ENCODE results near the gene CD276. TPM values are rescaled to one million over a fixed set of nuclear protein-coding genes. Genes with fewer than 3 reads are reported as not detected.

The CD276 gene
- total RNA-seq, 2 experiments from 2014 or later: not detected

DNA sequence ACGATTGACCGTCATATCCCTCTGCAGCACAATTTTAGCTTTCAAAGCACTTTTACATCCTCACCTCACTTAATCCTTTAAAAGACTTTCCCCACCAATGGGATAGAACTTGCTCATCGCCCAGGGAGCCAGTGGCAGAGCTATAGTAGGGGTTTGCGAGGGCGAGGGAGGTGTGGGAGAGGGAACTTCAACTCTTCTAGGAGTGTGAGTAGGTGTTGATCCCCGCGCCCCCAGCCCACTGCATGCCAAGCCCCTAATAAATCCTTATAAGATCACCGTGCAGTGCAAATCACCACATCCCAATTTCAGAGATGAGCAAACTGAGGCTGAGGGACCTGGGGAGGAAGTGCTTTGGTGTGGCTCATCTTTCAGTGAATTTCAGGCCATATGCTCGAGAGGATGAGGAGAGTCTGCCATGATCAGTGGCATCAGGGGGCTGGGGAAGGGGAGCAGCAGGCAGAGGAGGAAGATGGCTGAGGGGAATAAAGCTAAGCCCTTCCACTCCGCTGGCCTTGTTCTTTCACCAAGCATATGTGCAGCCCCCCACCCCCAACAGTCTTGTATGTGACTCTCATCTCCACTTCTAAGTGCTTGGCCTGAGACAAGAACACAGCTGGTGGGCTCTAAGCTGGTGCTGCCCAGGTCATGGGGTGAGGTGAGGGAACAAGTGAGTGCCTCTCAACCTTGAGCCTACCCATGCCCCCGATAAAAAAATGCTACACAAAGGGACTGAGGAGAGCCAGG lies 63.8 kb downstream of the CD276 start:
- Histone ChIP-seq H3K9me2 (ENCODE audit: insufficient read depth, low read length) (no peaks in the 10 kb centered on the region), H4K20me1 (ENCODE audit: insufficient read depth, low read length) (no peaks in the 10 kb centered on the region), H3K36me3 (ENCODE audit: insufficient read depth, low read length) (no peaks in the 10 kb centered on the region), H3K27ac (ENCODE audit: low read depth, low read length, poor library complexity, severe bottlenecking) (no peak overlapping the region), H2AFZ (ENCODE audit: low read length) (no peak overlapping the region), H3K79me2 (ENCODE audit: insufficient read depth, low read depth, low read length) (no peaks in the 10 kb centered on the region), H3K9me3 (ENCODE audit: low read length) (no peaks in the 10 kb centered on the region), H3K4me3 (ENCODE audit: low read depth, low read length, poor library complexity, severe bottlenecking) (no peak overlapping the region), H3K4me2 (ENCODE audit: low read length) (no peak overlapping the region), H3K4me1 (ENCODE audit: insufficient read depth, low read length, poor library complexity, severe bottlenecking) (no peaks in the 10 kb centered on the region)
- POLR2A ChIA-PET: no interaction called here
- intact Hi-C loops (cut with micrococcal nuclease; ENCODE audit: unreplicated experiment): no loop called here
- BruUV-seq (replicated peaks): no TSS peak
- no peak for DNase-seq (ENCODE audit: low spot score)
- CTCF ChIA-PET (ENCODE audit: unreplicated experiment): no interaction called here
- TF ChIP-seq, protein P1, sequence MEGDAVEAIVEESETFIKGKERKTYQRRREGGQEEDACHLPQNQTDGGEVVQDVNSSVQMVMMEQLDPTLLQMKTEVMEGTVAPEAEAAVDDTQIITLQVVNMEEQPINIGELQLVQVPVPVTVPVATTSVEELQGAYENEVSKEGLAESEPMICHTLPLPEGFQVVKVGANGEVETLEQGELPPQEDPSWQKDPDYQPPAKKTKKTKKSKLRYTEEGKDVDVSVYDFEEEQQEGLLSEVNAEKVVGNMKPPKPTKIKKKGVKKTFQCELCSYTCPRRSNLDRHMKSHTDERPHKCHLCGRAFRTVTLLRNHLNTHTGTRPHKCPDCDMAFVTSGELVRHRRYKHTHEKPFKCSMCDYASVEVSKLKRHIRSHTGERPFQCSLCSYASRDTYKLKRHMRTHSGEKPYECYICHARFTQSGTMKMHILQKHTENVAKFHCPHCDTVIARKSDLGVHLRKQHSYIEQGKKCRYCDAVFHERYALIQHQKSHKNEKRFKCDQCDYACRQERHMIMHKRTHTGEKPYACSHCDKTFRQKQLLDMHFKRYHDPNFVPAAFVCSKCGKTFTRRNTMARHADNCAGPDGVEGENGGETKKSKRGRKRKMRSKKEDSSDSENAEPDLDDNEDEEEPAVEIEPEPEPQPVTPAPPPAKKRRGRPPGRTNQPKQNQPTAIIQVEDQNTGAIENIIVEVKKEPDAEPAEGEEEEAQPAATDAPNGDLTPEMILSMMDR (conservative IDR thresholded peaks at IDR 0.05; ENCODE audit: low read length): no peak
- TF ChIP-seq EZH2phosphoT487 (IDR thresholded peaks at IDR 0.05; ENCODE audit: borderline replicate concordance, low read depth, low read length): no peak

DNA sequence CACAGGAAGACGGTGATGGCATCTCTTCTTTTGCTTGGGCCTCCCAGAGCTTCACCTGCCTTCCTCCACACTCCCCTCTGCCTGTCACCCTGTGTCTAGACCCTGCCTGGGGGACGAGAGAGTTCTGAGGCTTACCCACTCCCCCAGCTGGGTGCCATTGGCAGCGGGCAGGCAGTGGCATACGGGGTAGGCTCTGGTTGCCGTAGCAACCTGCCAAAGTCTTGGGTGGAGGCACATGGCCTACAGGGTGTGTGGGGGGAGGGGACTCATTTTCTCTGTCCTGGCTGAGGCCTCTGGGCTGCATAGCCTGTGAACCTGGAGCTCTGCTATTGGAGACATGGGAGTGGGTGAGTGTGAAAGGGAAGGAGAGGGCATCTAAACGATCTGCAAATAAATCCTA lies 64.5 kb downstream of the CD276 start:
- no peaks in the 10 kb centered on the region for H3K79me2 ChIP-seq (ENCODE audit: insufficient read depth, low read depth, low read length)
- DNase-seq (ENCODE audit: low spot score): no peak
- H3K9me3 ChIP-seq (ENCODE audit: low read length): no peaks in the 10 kb centered on the region
- H4K20me1 ChIP-seq (ENCODE audit: insufficient read depth, low read length): no peaks in the 10 kb centered on the region
- H3K4me1 ChIP-seq (ENCODE audit: insufficient read depth, low read length, poor library complexity, severe bottlenecking): no peaks in the 10 kb centered on the region
- ChIA-PET POLR2A (no interaction called here), CTCF (ENCODE audit: unreplicated experiment) (no interaction called here)
- H3K36me3 ChIP-seq (ENCODE audit: insufficient read depth, low read length): no peaks in the 10 kb centered on the region
- no peaks in the 10 kb centered on the region for H3K9me2 ChIP-seq (ENCODE audit: insufficient read depth, low read length)
- no peak for TF ChIP-seq EZH2phosphoT487 (IDR thresholded peaks at IDR 0.05; ENCODE audit: borderline replicate concordance, low read depth, low read length)
- TF ChIP-seq, protein P1 (conservative IDR thresholded peaks at IDR 0.05; ENCODE audit: low read length): no peak
- H3K4me2 ChIP-seq (ENCODE audit: low read length): no peak overlapping the region
- no peak overlapping the region for H3K4me3 ChIP-seq (ENCODE audit: low read depth, low read length, poor library complexity, severe bottlenecking)
- BruUV-seq (replicated peaks): no TSS peak
- intact Hi-C loops (cut with micrococcal nuclease; ENCODE audit: unreplicated experiment): no loop called here
- no peak overlapping the region for H2AFZ ChIP-seq (ENCODE audit: low read length)
- no peak overlapping the region for H3K27ac ChIP-seq (ENCODE audit: low read depth, low read length, poor library complexity, severe bottlenecking)

DNA sequence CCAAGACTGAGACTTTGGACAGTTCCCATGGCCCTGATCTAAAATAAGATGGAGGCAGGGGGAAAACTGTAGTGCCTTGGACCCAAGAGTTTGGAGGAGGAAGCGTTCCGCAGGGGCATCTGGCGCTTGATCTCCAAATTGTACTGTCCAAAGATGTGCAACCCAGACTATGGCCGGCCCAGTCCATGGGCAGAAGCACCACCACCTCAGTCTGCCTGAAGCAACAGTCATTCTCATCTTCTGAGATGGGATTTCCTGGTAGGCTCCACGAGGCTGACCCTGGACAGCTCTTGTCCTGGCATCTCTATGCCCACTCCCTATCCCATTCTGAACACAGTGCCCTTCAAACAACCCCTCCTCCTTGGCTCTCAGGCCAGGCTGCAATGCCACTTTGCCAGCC lies 65.3 kb downstream of the CD276 start:
- POLR2A ChIA-PET: no interaction called here
- CTCF ChIA-PET (ENCODE audit: unreplicated experiment): no interaction called here
- TF ChIP-seq, protein P1 (conservative IDR thresholded peaks at IDR 0.05; ENCODE audit: low read length): no peak
- TF ChIP-seq EZH2phosphoT487 (IDR thresholded peaks at IDR 0.05; ENCODE audit: borderline replicate concordance, low read depth, low read length): no peak
- Histone ChIP-seq H3K4me1 (ENCODE audit: insufficient read depth, low read length, poor library complexity, severe bottlenecking) (no peaks in the 10 kb centered on the region), H3K4me2 (ENCODE audit: low read length) (no peak overlapping the region), H3K9me3 (ENCODE audit: low read length) (no peaks in the 10 kb centered on the region), H3K27ac (ENCODE audit: low read depth, low read length, poor library complexity, severe bottlenecking) (no peak overlapping the region), H3K36me3 (ENCODE audit: insufficient read depth, low read length) (no peaks in the 10 kb centered on the region), H3K9me2 (ENCODE audit: insufficient read depth, low read length) (no peaks in the 10 kb centered on the region), H4K20me1 (ENCODE audit: insufficient read depth, low read length) (no peaks in the 10 kb centered on the region), H3K4me3 (ENCODE audit: low read depth, low read length, poor library complexity, severe bottlenecking) (no peak overlapping the region), H2AFZ (ENCODE audit: low read length) (no peak overlapping the region), H3K79me2 (ENCODE audit: insufficient read depth, low read depth, low read length) (no peaks in the 10 kb centered on the region)
- no TSS peak for BruUV-seq (replicated peaks)
- intact Hi-C loops (cut with micrococcal nuclease; ENCODE audit: unreplicated experiment): no loop called here
- no peak for DNase-seq (ENCODE audit: low spot score)

All from OCI-LY7 (cell line).